H9 (cell line): ENCODE results near the gene KRT85. TPM values are rescaled to one million over a fixed set of nuclear protein-coding genes. Genes with fewer than 3 reads are reported as not detected.

Experiments used
- DNase-seq: peaks from one replicate; pipeline ENCODE4 v3.0.0-alpha.2; 2017
- H2AFZ ChIP-seq: one replicate; pipeline ENCODE4 v1.6.1; 2013; ENCODE audit warnings: mild to moderate bottlenecking, low read length, control low read depth, moderate library complexity
- H2AK5ac ChIP-seq: 2 replicates; pipeline ENCODE4 v1.6.1; 2013; ENCODE audit warnings: low read length, control low read depth, mixed read lengths; ENCODE audit not compliant: insufficient read length
- H2BK120ac ChIP-seq: one replicate; pipeline ENCODE4 v1.6.1; 2013; ENCODE audit warnings: low read depth, mild to moderate bottlenecking, low read length, control low read depth, inconsistent platforms; ENCODE audit not compliant: poor library complexity, severe bottlenecking
- H2BK12ac ChIP-seq: 2 replicates; pipeline ENCODE4 v1.6.1; 2013; ENCODE audit warnings: low read length, control low read depth, mixed read lengths, low read depth; ENCODE audit not compliant: insufficient read length
- H2BK15ac ChIP-seq: 2 replicates; pipeline ENCODE4 v1.6.1; 2013; ENCODE audit warnings: low read depth, low read length, control low read depth
- H2BK20ac ChIP-seq: one replicate; pipeline ENCODE4 v1.6.1; 2013; ENCODE audit warnings: low read depth, mild to moderate bottlenecking, low read length, control low read depth, inconsistent platforms; ENCODE audit not compliant: poor library complexity, severe bottlenecking
- H2BK5ac ChIP-seq: 2 replicates; pipeline ENCODE4 v1.6.1; 2013; ENCODE audit warnings: low read length, control low read depth, mixed read lengths; ENCODE audit not compliant: insufficient read length
- H3K14ac ChIP-seq: 2 replicates; pipeline ENCODE4 v1.6.1; 2013; ENCODE audit warnings: low read length, control low read depth; ENCODE audit not compliant: insufficient read depth
- H3K18ac ChIP-seq: 2 replicates; pipeline ENCODE4 v1.6.1; 2013; ENCODE audit warnings: low read depth, mild to moderate bottlenecking, mixed read lengths, low read length, control low read depth; ENCODE audit not compliant: insufficient read length
- H3K23ac ChIP-seq: 2 replicates; pipeline ENCODE4 v1.6.1; 2013; ENCODE audit warnings: low read length, control low read depth, mixed read lengths, low read depth; ENCODE audit not compliant: insufficient read length
- H3K23me2 ChIP-seq: 2 replicates; pipeline ENCODE4 v1.6.1; 2013; ENCODE audit warnings: low read depth, mild to moderate bottlenecking, mixed read lengths, low read length, control low read depth; ENCODE audit not compliant: insufficient read length, poor library complexity, severe bottlenecking
- H3K27ac ChIP-seq: 2 replicates; pipeline ENCODE4 v1.5.1; 2013; ENCODE audit warnings: low read length, control low read depth, mixed read lengths, low read depth; ENCODE audit not compliant: insufficient read length
- H3K27me3 ChIP-seq: 2 replicates; pipeline ENCODE4 v1.6.1; 2013; ENCODE audit warnings: low read length, control low read depth, inconsistent platforms; ENCODE audit not compliant: insufficient read depth
- H3K4ac ChIP-seq: 2 replicates; pipeline ENCODE4 v1.6.1; 2013; ENCODE audit warnings: low read depth, mild to moderate bottlenecking, control low read depth, inconsistent platforms, low read length, moderate library complexity
- H3K4me1 ChIP-seq: 2 replicates; pipeline ENCODE4 v1.6.1; 2013; ENCODE audit warnings: low read length, control low read depth, inconsistent platforms; ENCODE audit not compliant: insufficient read depth
- H3K4me2 ChIP-seq: 2 replicates; pipeline ENCODE4 v1.6.1; 2013; ENCODE audit warnings: low read length, control low read depth, mixed read lengths; ENCODE audit not compliant: insufficient read length, insufficient read depth
- H3K56ac ChIP-seq: 2 replicates; pipeline ENCODE4 v1.6.1; 2013; ENCODE audit warnings: low read depth, mild to moderate bottlenecking, mixed read lengths, low read length, control low read depth; ENCODE audit not compliant: insufficient read length
- H3K79me1 ChIP-seq: 2 replicates; pipeline ENCODE4 v1.6.1; 2013; ENCODE audit warnings: low read depth, mild to moderate bottlenecking, moderate library complexity, low read length, control low read depth, inconsistent platforms; ENCODE audit not compliant: insufficient read depth, poor library complexity, severe bottlenecking
- H3K79me2 ChIP-seq: 2 replicates; pipeline ENCODE4 v1.6.1; 2013; ENCODE audit warnings: low read length, control low read depth, inconsistent platforms; ENCODE audit not compliant: insufficient read depth
- H3K9ac ChIP-seq: 2 replicates; pipeline ENCODE4 v1.6.1; 2013; ENCODE audit warnings: low read length, control low read depth, mixed read lengths; ENCODE audit not compliant: insufficient read length; ENCODE audit errors: extremely low read depth
- H3K9me3 ChIP-seq: one replicate; pipeline ENCODE4 v1.6.1; 2013; ENCODE audit warnings: low read depth, low read length, inconsistent platforms; ENCODE audit not compliant: control insufficient read depth
- H3T11ph ChIP-seq: one replicate; pipeline ENCODE4 v1.6.1; 2013; ENCODE audit warnings: mild to moderate bottlenecking, low read length, control low read depth, inconsistent platforms
- H4K20me1 ChIP-seq: one replicate; pipeline ENCODE4 v1.6.1; 2013; ENCODE audit not compliant: control insufficient read depth, insufficient read length, insufficient read depth
- H4K5ac ChIP-seq: 2 replicates; pipeline ENCODE4 v1.6.1; 2013; ENCODE audit warnings: low read depth, mild to moderate bottlenecking, mixed read lengths, low read length, control low read depth; ENCODE audit not compliant: insufficient read length
- H4K8ac ChIP-seq: replicated peaks from 2 replicates; pipeline ENCODE4 v1.6.1; 2013; ENCODE audit warnings: low read length, control low read depth, mixed read lengths, low read depth; ENCODE audit not compliant: insufficient read length
- H4K91ac ChIP-seq: 2 replicates; pipeline ENCODE4 v1.6.1; 2013; ENCODE audit warnings: low read depth, mild to moderate bottlenecking, moderate library complexity, mixed read lengths, low read length, control low read depth; ENCODE audit not compliant: insufficient read length
- H3K27ac Mint-ChIP-seq, 3 experiments: 2 replicates in 2 of 3; 3 replicates in 1 of 3; pipeline ENCODE4 v1.8.0; 2020 to 2021; ENCODE audit warnings: mixed read lengths in 3 of 3, mild to moderate bottlenecking in 1 of 3, moderate library complexity in 1 of 3
- H3K27me3 Mint-ChIP-seq: 2 replicates; pipeline ENCODE4 v1.8.0; 2021; ENCODE audit warnings: low read depth, mild to moderate bottlenecking, moderate library complexity, mixed read lengths
- H3K36me3 Mint-ChIP-seq, 3 experiments: 2 replicates in 2 of 3; 3 replicates in 1 of 3; pipeline ENCODE4 v1.8.0; 2020 to 2021; ENCODE audit warnings: low read depth in 3 of 3, mixed read lengths in 3 of 3; ENCODE audit not compliant: insufficient read depth in 1 of 3
- H3K4me1 Mint-ChIP-seq, 2 experiments: 2 replicates each; pipeline ENCODE4 v1.8.0; 2020; ENCODE audit warnings: mixed read lengths in 2 of 2
- H3K4me3 Mint-ChIP-seq, 2 experiments: 2 replicates in 1 of 2; 3 replicates in 1 of 2; pipeline ENCODE4 v1.8.0; 2020 to 2021; ENCODE audit warnings: mild to moderate bottlenecking in 2 of 2, mixed read lengths in 2 of 2, moderate library complexity in 1 of 2
- H3K9me3 Mint-ChIP-seq, 2 experiments: 2 replicates in 1 of 2; 3 replicates in 1 of 2; pipeline ENCODE4 v1.8.0; 2020; ENCODE audit warnings: mild to moderate bottlenecking in 2 of 2, mixed read lengths in 2 of 2, moderate library complexity in 1 of 2
- WGBS: extraction: QIAGEN DNeasy Blood & Tissue Kit; methylation state at CpG from one replicate; pipeline ENCODE4 v1.1.7; 2013; ENCODE audit warnings: missing lambda C conversion rate, low lambda C conversion rate, mixed read lengths; ENCODE audit not compliant: insufficient read length; ENCODE audit errors: extremely low coverage; 5-methylcytosine and 5-hydroxymethylcytosine counted together
- total RNA-seq: library from RNA; stranded (reverse); gene quantifications from 2 replicates; pipeline ENCODE4 v1.2.1, GENCODE V29; 2021
- TF ChIP-seq, protein P1 (sequence below): fragments of 200-600 bp; sonication (generic); conservative IDR thresholded peaks from 3 replicates; pipeline ENCODE4 v1.8.0; 2021; ENCODE audit warnings: antibody characterized with exemption, mild to moderate bottlenecking

KRT85 gene
- total RNA-seq, 1 experiment from 2014 or later: not detected

DNA sequence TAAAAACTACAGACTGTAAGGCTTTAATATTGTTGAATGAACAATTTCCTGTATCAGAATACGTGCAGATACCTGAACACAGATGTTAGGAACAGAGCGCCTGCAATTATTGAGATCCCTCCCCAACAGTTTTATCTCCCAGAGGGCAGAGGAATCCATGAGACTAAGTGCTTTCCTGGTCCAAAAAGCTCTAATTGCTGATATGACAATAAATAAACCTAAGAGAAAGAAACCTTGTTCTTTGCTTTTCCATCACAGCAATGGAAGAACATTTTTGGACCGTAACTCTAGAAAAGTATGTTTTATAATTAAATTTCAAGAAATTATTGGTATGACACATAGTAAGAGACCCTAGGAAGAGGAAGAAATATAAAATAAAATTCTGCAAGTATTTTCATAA, 33.1 kb downstream of the KRT85 start:
- no peak overlapping the region for H3K4ac ChIP-seq
- no peak overlapping the region for H2BK12ac ChIP-seq
- Mint-ChIP-seq H3K36me3 (no peaks in the 10 kb centered on the region), H3K9me3 (no peaks in the 10 kb centered on the region), H3K27ac (no peak overlapping the region), H3K4me3 (no peak overlapping the region), H3K27me3 (peaks cover 1% of the 10 kb centered on the region; the same call in 1 of the 2 replicates), H3K4me1 (peaks cover 9 to 10% of the 10 kb centered on the region in 2 experiments)
- H2AFZ ChIP-seq: no peak overlapping the region
- H3K23ac ChIP-seq: no peak overlapping the region
- no peak overlapping the region for H4K8ac ChIP-seq
- no peak overlapping the region for H2BK15ac ChIP-seq
- no peak overlapping the region for H3K56ac ChIP-seq
- H3K18ac ChIP-seq: no peak overlapping the region
- H2BK5ac ChIP-seq: no peak overlapping the region
- TF ChIP-seq, protein P1, sequence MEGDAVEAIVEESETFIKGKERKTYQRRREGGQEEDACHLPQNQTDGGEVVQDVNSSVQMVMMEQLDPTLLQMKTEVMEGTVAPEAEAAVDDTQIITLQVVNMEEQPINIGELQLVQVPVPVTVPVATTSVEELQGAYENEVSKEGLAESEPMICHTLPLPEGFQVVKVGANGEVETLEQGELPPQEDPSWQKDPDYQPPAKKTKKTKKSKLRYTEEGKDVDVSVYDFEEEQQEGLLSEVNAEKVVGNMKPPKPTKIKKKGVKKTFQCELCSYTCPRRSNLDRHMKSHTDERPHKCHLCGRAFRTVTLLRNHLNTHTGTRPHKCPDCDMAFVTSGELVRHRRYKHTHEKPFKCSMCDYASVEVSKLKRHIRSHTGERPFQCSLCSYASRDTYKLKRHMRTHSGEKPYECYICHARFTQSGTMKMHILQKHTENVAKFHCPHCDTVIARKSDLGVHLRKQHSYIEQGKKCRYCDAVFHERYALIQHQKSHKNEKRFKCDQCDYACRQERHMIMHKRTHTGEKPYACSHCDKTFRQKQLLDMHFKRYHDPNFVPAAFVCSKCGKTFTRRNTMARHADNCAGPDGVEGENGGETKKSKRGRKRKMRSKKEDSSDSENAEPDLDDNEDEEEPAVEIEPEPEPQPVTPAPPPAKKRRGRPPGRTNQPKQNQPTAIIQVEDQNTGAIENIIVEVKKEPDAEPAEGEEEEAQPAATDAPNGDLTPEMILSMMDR: no peak
- H4K20me1 ChIP-seq: no peaks in the 10 kb centered on the region
- no peaks in the 10 kb centered on the region for H3K79me1 ChIP-seq
- DNase-seq: no peak
- H4K5ac ChIP-seq: no peak overlapping the region
- no peaks in the 10 kb centered on the region for H3K9me3 ChIP-seq
- no peak overlapping the region for H2AK5ac ChIP-seq
- no peak overlapping the region for H3K27ac ChIP-seq
- H3K4me2 ChIP-seq: no peak overlapping the region
- no peak overlapping the region for H4K91ac ChIP-seq
- H3K79me2 ChIP-seq: no peaks in the 10 kb centered on the region
- H3K4me1 ChIP-seq: no peaks in the 10 kb centered on the region
- H3K14ac ChIP-seq: no peak overlapping the region
- H3K9ac ChIP-seq: no peak overlapping the region
- H2BK20ac ChIP-seq: no peak overlapping the region
- no peak overlapping the region for H3T11ph ChIP-seq
- H2BK120ac ChIP-seq: no peak overlapping the region
- H3K23me2 ChIP-seq: no peaks in the 10 kb centered on the region
- no CpG with 5 or more reads among the region's 3 CpGs for WGBS
- H3K27me3 ChIP-seq: no peaks in the 10 kb centered on the region
